ENCODE data around the gene SND1. TPM values are rescaled to one million over a fixed set of nuclear protein-coding genes. Genes with fewer than 3 reads are reported as not detected.

The SND1 gene
- total RNA-seq, 2 experiments from 2014 or later = 132 to 148 TPM

GRCh38 chr7:127786184-127786583 is 134.2 kb downstream of the SND1 start:
- no peaks in the 10 kb centered on the region for H3K9me3 Mint-ChIP-seq
- no peak overlapping the region for H3K4me3 Mint-ChIP-seq
- ATAC-seq (ENCODE audit: low read depth) (no peak), DNase-seq (no peak)
- no peaks in the 10 kb centered on the region for H3K27me3 Mint-ChIP-seq
- POLR2A ChIA-PET = no interaction called here
- H3K36me3 Mint-ChIP-seq = peaks cover 13% of the 10 kb centered on the region
- peaks cover 11% of the 10 kb centered on the region for H3K4me1 Mint-ChIP-seq
- H3K27ac Mint-ChIP-seq = no peak overlapping the region

GRCh38 chr7:127789031-127789430 is 137.0 kb downstream of the SND1 start:
- ATAC-seq (ENCODE audit: low read depth) (no peak), DNase-seq (no peak)
- Mint-ChIP-seq H3K27me3 (no peaks in the 10 kb centered on the region), H3K27ac (no peak overlapping the region), H3K4me3 (no peak overlapping the region), H3K9me3 (no peaks in the 10 kb centered on the region), H3K4me1 (peaks cover 9% of the 10 kb centered on the region), H3K36me3 (peaks cover 13% of the 10 kb centered on the region)
- POLR2A ChIA-PET = no interaction called here

- POLR2A ChIA-PET = no interaction called here
- H3K4me3 Mint-ChIP-seq = no peak overlapping the region
- no peaks in the 10 kb centered on the region for H3K9me3 Mint-ChIP-seq
- no peak overlapping the region for H3K27ac Mint-ChIP-seq
- no peak for DNase-seq
- no peaks in the 10 kb centered on the region for H3K27me3 Mint-ChIP-seq
- peaks cover 10% of the 10 kb centered on the region for H3K4me1 Mint-ChIP-seq
- ATAC-seq (ENCODE audit: low read depth) = no peak
- peaks cover 7% of the 10 kb centered on the region for H3K36me3 Mint-ChIP-seq
Measured at GRCh38 chr7:127791446-127792189, 139.6 kb downstream of the SND1 start.

GRCh38 chr7:127792528-127793342 is 140.7 kb downstream of the SND1 start:
- DNase-seq = peak; percentile 38
- no peak overlapping the region for H3K4me3 Mint-ChIP-seq
- no peaks in the 10 kb centered on the region for H3K9me3 Mint-ChIP-seq
- H3K4me1 Mint-ChIP-seq = peaks cover 6% of the 10 kb centered on the region
- no peak overlapping the region for H3K27ac Mint-ChIP-seq
- no peak for ATAC-seq (ENCODE audit: low read depth)
- H3K36me3 Mint-ChIP-seq = peaks cover 2% of the 10 kb centered on the region
- no peaks in the 10 kb centered on the region for H3K27me3 Mint-ChIP-seq
- POLR2A ChIA-PET = no interaction called here

GRCh38 chr7:127793582-127793981 is 141.6 kb downstream of the SND1 start:
- POLR2A ChIA-PET = no interaction called here
- Mint-ChIP-seq H3K9me3 (no peaks in the 10 kb centered on the region), H3K4me3 (no peak overlapping the region), H3K36me3 (peaks cover 1% of the 10 kb centered on the region), H3K27me3 (no peaks in the 10 kb centered on the region), H3K27ac (no peak overlapping the region), H3K4me1 (peaks cover 11% of the 10 kb centered on the region)
- DNase-seq (no peak), ATAC-seq (ENCODE audit: low read depth) (no peak)

- Mint-ChIP-seq H3K27me3 (no peaks in the 10 kb centered on the region), H3K27ac (no peak overlapping the region), H3K4me1 (peaks cover 8% of the 10 kb centered on the region), H3K36me3 (no peaks in the 10 kb centered on the region), H3K9me3 (no peaks in the 10 kb centered on the region), H3K4me3 (no peak overlapping the region)
- POLR2A ChIA-PET = no interaction called here
- no peak for ATAC-seq (ENCODE audit: low read depth)
- no peak for DNase-seq
Measured at GRCh38 chr7:127794136-127794535, 142.1 kb downstream of the SND1 start.

- no peak for ATAC-seq (ENCODE audit: low read depth)
- Mint-ChIP-seq H3K4me1 (peaks cover 8% of the 10 kb centered on the region), H3K36me3 (no peaks in the 10 kb centered on the region), H3K27ac (no peak overlapping the region), H3K4me3 (no peak overlapping the region), H3K27me3 (no peaks in the 10 kb centered on the region), H3K9me3 (no peaks in the 10 kb centered on the region)
- POLR2A ChIA-PET = no interaction called here
- no peak for DNase-seq
Measured at GRCh38 chr7:127794551-127794950, 142.6 kb downstream of the SND1 start.

GRCh38 chr7:127798023-127798422 is 146.0 kb downstream of the SND1 start:
- ATAC-seq (ENCODE audit: low read depth) = no peak
- POLR2A ChIA-PET = no interaction called here
- Mint-ChIP-seq H3K4me3 (no peak overlapping the region), H3K36me3 (no peaks in the 10 kb centered on the region), H3K9me3 (no peaks in the 10 kb centered on the region), H3K27ac (no peak overlapping the region), H3K27me3 (no peaks in the 10 kb centered on the region), H3K4me1 (peaks cover 8% of the 10 kb centered on the region)
- no peak for DNase-seq

GRCh38 chr7:127798769-127799372 is 146.9 kb downstream of the SND1 start:
- DNase-seq = no peak
- Mint-ChIP-seq H3K9me3 (no peaks in the 10 kb centered on the region), H3K36me3 (no peaks in the 10 kb centered on the region), H3K4me1 (peaks cover 8% of the 10 kb centered on the region), H3K27ac (no peak overlapping the region), H3K27me3 (no peaks in the 10 kb centered on the region), H3K4me3 (no peak overlapping the region)
- no peak for ATAC-seq (ENCODE audit: low read depth)
- POLR2A ChIA-PET = no interaction called here

- POLR2A ChIA-PET = no interaction called here
- DNase-seq = no peak
- no peak for ATAC-seq (ENCODE audit: low read depth)
- no peaks in the 10 kb centered on the region for H3K27me3 Mint-ChIP-seq
- no peak overlapping the region for H3K27ac Mint-ChIP-seq
- H3K4me3 Mint-ChIP-seq = no peak overlapping the region
- peaks cover 7% of the 10 kb centered on the region for H3K4me1 Mint-ChIP-seq
- H3K36me3 Mint-ChIP-seq = no peaks in the 10 kb centered on the region
- H3K9me3 Mint-ChIP-seq = no peaks in the 10 kb centered on the region
Measured at GRCh38 chr7:127799535-127800305, 147.7 kb downstream of the SND1 start.

- Mint-ChIP-seq H3K4me3 (no peak overlapping the region), H3K36me3 (peaks cover 3% of the 10 kb centered on the region), H3K27me3 (no peaks in the 10 kb centered on the region), H3K27ac (no peak overlapping the region), H3K4me1 (peaks cover 6% of the 10 kb centered on the region), H3K9me3 (no peaks in the 10 kb centered on the region)
- POLR2A ChIA-PET = no interaction called here
- DNase-seq (no peak), ATAC-seq (ENCODE audit: low read depth) (no peak)
Measured at GRCh38 chr7:127802845-127803244, 150.9 kb downstream of the SND1 start.

- POLR2A ChIA-PET = no interaction called here
- ATAC-seq (ENCODE audit: low read depth) (no peak), DNase-seq (no peak)
Measured at GRCh38 chr7:127803626-127804025, 151.6 kb downstream of the SND1 start.

GRCh38 chr7:127807340-127807739 is 155.3 kb downstream of the SND1 start:
- POLR2A ChIA-PET = no interaction called here
- ATAC-seq (ENCODE audit: low read depth) (no peak), DNase-seq (no peak)
- Mint-ChIP-seq H3K9me3 (no peaks in the 10 kb centered on the region), H3K27ac (no peak overlapping the region), H3K27me3 (no peaks in the 10 kb centered on the region), H3K36me3 (peaks cover 13% of the 10 kb centered on the region), H3K4me1 (peaks cover 4% of the 10 kb centered on the region), H3K4me3 (no peak overlapping the region)

More at GRCh38 chr7:127803626-127804025, 151.6 kb downstream of the SND1 start:
- H3K4me3 Mint-ChIP-seq = no peak overlapping the region
- H3K27me3 Mint-ChIP-seq = no peaks in the 10 kb centered on the region
- peaks cover 5% of the 10 kb centered on the region for H3K36me3 Mint-ChIP-seq
- H3K9me3 Mint-ChIP-seq = no peaks in the 10 kb centered on the region
- H3K27ac Mint-ChIP-seq = no peak overlapping the region
- peaks cover 1% of the 10 kb centered on the region for H3K4me1 Mint-ChIP-seq
